K562 (cell line): ENCODE data around the gene PRKRIP1. TPM values are rescaled to one million over a fixed set of nuclear protein-coding genes. Genes with fewer than 3 reads are reported as not detected.
A peak's percentile ranks its signal among the peaks of the same experiment; 100 is the strongest.

Experiments
- ARNT ChIP-seq, 2 experiments: fragments of 450-650 bp; IDR thresholded peaks; 2 replicates each; pipeline ENCODE4 v1.6.1; 2016; ENCODE audit warnings: mild to moderate bottlenecking in 1 of 2
- CHD1 ChIP-seq: fragments of 200-600 bp; sonication (generic); IDR thresholded peaks from one replicate; pipeline ENCODE4 v1.6.1; 2012; ENCODE audit warnings: mild to moderate bottlenecking, moderate library complexity, low read length, inconsistent platforms
- DIDO1 ChIP-seq: fragments of 450-650 bp; IDR thresholded peaks from 2 replicates; pipeline ENCODE4 v1.6.1; 2016; ENCODE audit warnings: low read depth, missing biosample characterization, missing genetic modification characterization
- EP400 ChIP-seq: fragments of 450-650 bp; IDR thresholded peaks from 2 replicates; pipeline ENCODE4 v1.6.1; 2017; ENCODE audit warnings: antibody characterized with exemption, mild to moderate bottlenecking, moderate library complexity
- FIP1L1 ChIP-seq: fragments of 200-400 bp; formaldehyde crosslinking; IDR thresholded peaks from 2 replicates; pipeline ENCODE4 v1.6.1; 2018; ENCODE audit warnings: mild to moderate bottlenecking, low read depth, low read length; ENCODE audit not compliant: poor library complexity, severe bottlenecking
- FOXA3 ChIP-seq, 2 experiments: fragments of 450-650 bp in 1 of 2; sonication (generic) in 1 of 2; formaldehyde crosslinking; IDR thresholded peaks in 1 of 2; conservative IDR thresholded peaks in 1 of 2; 2 replicates each; pipeline versions ENCODE4 v1.4.0 to v1.8.0; 2020 to 2022; ENCODE audit warnings: mild to moderate bottlenecking in 2 of 2, missing genetic modification reagents in 1 of 2
- FOXK2 ChIP-seq, 2 experiments: fragments of 450-650 bp; IDR thresholded peaks in 1 of 2; conservative IDR thresholded peaks in 1 of 2; 2 replicates each; pipeline ENCODE4 v1.6.1; 2016; ENCODE audit warnings: low read depth in 2 of 2, mild to moderate bottlenecking in 1 of 2
- HDAC6 ChIP-seq: IDR thresholded peaks from 2 replicates; pipeline ENCODE4 v1.6.1; 2012; ENCODE audit warnings: low read depth, mild to moderate bottlenecking, control low read depth, inconsistent platforms, low read length, moderate library complexity
- KAT7 ChIP-seq: sonication (generic); formaldehyde crosslinking; IDR thresholded peaks from 2 replicates; pipeline ENCODE4 v1.8.0; 2022; ENCODE audit warnings: missing genetic modification reagents, mild to moderate bottlenecking, borderline replicate concordance
- NEUROD1 ChIP-seq: fragments of 150-350 bp; IDR thresholded peaks from 2 replicates; pipeline ENCODE4 v1.6.1; 2014; ENCODE audit warnings: borderline replicate concordance, low read length, low read depth; ENCODE audit not compliant: partially characterized antibody
- NONO ChIP-seq, 2 experiments: fragments of 200-400 bp in 1 of 2; fragments of 450-650 bp in 1 of 2; formaldehyde crosslinking in 1 of 2; IDR thresholded peaks; 2 replicates each; pipeline ENCODE4 v1.6.1; 2017; ENCODE audit warnings: low read depth in 2 of 2, mild to moderate bottlenecking in 2 of 2, moderate library complexity in 2 of 2, low read length in 1 of 2
- PML ChIP-seq: IDR thresholded peaks from 2 replicates; pipeline ENCODE4 v1.6.1; 2012; ENCODE audit warnings: low read length, inconsistent platforms
- SP1 ChIP-seq: sonication (generic); formaldehyde crosslinking; IDR thresholded peaks from 2 replicates; pipeline ENCODE4 v1.8.1; 2022; ENCODE audit warnings: mild to moderate bottlenecking, missing genetic modification reagents
- SPI1 ChIP-seq: IDR thresholded peaks from 2 replicates; pipeline ENCODE4 v1.6.1; 2011; ENCODE audit warnings: low read depth, low read length, control low read depth, borderline replicate concordance
- TAF7 ChIP-seq: fragments of 450-650 bp; IDR thresholded peaks from 2 replicates; pipeline ENCODE4 v1.6.1; 2016; ENCODE audit warnings: missing genetic modification characterization, missing compliant biosample characterization
- ZBED1 ChIP-seq: IDR thresholded peaks from 2 replicates; pipeline ENCODE4 v1.6.1; 2014
- ZFP30 ChIP-seq: fragments of 250-450 bp; sonication (Bioruptor Pico); IDR thresholded peaks from 2 replicates; pipeline ENCODE4 v1.8.0; 2022; ENCODE audit warnings: moderate library complexity, mild to moderate bottlenecking, inconsistent platforms, borderline replicate concordance
- ZKSCAN1 ChIP-seq: fragments of 150-350 bp; IDR thresholded peaks from 2 replicates; pipeline ENCODE4 v1.6.1; 2016; ENCODE audit warnings: low read depth, low read length
- polyA plus RNA-seq, 8 experiments: library from polyadenylated mRNA; depleted of rRNA in 4 of 8; stranded (reverse) in 5 of 8; unstranded in 3 of 8; fragments of >200 nt; fragmentation: Nextera tagmentation in 2 of 8; fragmentation: Illumina TruSeq in 1 of 8; extraction: Ambion mirVana in 2 of 8; extraction: Trizol in 1 of 8; gene quantifications; 2 replicates each; pipeline versions ENCODE4 v1.2.1 to v1.2.3, GENCODE V29; 2011 to 2014; ENCODE audit warnings: inconsistent platforms in 1 of 8, missing spikeins in 1 of 8
- total RNA-seq, 7 experiments: library from RNA; depleted of rRNA in 6 of 7; stranded (reverse); fragments of >200 nt in 6 of 7; fragmentation: Illumina TruSeq in 2 of 7; extraction: Trizol in 2 of 7; gene quantifications; 2 replicates each; pipeline versions ENCODE4 v1.2.1 to v1.2.3, GENCODE V29; 2011 to 2021; ENCODE audit warnings: low replicate concordance in 1 of 7
- TF ChIP-seq, protein P1 (sequence below): fragments of 150-350 bp; IDR thresholded peaks from 2 replicates; pipeline ENCODE4 v1.6.1; 2014; ENCODE audit warnings: low read depth, mild to moderate bottlenecking, low read length, borderline replicate concordance
- TF ChIP-seq, protein P2 (sequence below): sonication (generic); formaldehyde crosslinking; IDR thresholded peaks from 2 replicates; pipeline ENCODE4 v1.8.0; 2023; ENCODE audit warnings: mild to moderate bottlenecking, missing genetic modification reagents
- TF ChIP-seq, protein P3 (sequence below): fragments of 200-800 bp; sonication (Bioruptor generic); IDR thresholded peaks from 2 replicates; pipeline ENCODE4 v1.6.1; 2017; ENCODE audit warnings: missing genetic modification characterization, missing compliant biosample characterization

The PRKRIP1 gene
- total and polyA plus RNA-seq, 9 of the 15 experiments (the other 6 are each of a cell fraction or from before 2014, with no cell fraction given), result 14.9 to 52.1 (median 19.8) TPM

DNA sequence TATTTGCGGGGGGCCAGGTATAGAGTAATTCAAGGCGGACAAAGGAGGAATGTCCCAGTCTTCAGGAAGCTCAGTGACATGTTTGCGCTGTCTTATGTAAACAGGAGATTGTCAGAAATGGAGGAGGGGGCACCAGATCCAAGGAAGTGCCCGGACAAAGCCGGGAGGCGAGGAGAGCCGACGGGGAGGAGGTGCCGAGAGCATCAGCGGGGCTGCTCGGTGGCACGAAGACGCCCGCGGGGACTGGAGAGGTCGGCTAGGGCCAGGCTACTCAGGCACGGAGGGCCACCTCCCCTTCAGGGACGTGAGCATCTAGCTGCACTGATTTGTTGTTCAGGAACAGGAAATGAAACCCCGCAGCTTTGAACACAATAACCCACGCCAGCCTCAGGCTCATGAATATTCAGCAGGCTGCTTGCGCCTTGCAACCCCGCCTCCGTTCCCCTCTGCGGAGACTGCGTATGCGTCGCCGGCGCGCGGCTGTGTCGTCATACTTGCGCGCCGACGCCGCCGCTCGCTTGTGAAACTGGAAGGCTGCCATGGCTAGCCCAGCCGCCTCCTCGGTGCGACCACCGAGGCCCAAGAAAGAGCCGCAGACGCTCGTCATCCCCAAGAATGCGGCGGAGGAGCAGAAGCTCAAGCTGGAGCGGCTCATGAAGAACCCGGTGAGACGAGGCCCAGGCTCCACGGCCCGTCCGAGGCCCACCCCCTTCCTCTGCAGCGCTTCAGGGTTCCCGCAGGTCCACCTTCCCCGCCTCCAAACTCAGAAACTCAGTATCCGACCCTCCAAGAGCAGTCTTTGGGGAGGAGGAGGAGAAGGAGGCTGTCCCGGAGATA is at the start of gene PRKRIP1 (continued):
- TF ChIP-seq, protein P1, sequence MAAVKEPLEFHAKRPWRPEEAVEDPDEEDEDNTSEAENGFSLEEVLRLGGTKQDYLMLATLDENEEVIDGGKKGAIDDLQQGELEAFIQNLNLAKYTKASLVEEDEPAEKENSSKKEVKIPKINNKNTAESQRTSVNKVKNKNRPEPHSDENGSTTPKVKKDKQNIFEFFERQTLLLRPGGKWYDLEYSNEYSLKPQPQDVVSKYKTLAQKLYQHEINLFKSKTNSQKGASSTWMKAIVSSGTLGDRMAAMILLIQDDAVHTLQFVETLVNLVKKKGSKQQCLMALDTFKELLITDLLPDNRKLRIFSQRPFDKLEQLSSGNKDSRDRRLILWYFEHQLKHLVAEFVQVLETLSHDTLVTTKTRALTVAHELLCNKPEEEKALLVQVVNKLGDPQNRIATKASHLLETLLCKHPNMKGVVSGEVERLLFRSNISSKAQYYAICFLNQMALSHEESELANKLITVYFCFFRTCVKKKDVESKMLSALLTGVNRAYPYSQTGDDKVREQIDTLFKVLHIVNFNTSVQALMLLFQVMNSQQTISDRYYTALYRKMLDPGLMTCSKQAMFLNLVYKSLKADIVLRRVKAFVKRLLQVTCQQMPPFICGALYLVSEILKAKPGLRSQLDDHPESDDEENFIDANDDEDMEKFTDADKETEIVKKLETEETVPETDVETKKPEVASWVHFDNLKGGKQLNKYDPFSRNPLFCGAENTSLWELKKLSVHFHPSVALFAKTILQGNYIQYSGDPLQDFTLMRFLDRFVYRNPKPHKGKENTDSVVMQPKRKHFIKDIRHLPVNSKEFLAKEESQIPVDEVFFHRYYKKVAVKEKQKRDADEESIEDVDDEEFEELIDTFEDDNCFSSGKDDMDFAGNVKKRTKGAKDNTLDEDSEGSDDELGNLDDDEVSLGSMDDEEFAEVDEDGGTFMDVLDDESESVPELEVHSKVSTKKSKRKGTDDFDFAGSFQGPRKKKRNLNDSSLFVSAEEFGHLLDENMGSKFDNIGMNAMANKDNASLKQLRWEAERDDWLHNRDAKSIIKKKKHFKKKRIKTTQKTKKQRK, result no peak
- TF ChIP-seq NONO (IDR thresholded peaks at IDR 0.05; ENCODE audit: low read depth in 2 of 2, low read length in 1 of 2) (peak in 1 of 2 experiments; percentile 18; a peak in 1 of 4 replicates), EP400 (0 out of 2 replicates have a peak, but pooled peaks have one; percentile 33), FOXK2 (conservative IDR thresholded peaks at IDR 0.05 in 1 of 2, IDR thresholded peaks at IDR 0.05 in 1 of 2; ENCODE audit: low read depth in 2 of 2) (peak in 1 of 2 experiments; percentile 59; a peak in 2 of 4 replicates), PML (peak; percentile 39), FIP1L1 (peak; percentile 77), TAF7 (tag) (no peak), HDAC6 (0 out of 2 replicates have a peak, but pooled peaks have one; percentile 15), ZFP30 (no peak), NEUROD1 (peak; percentile 48), FOXA3 (CRISPR knock-in tag; conservative IDR thresholded peaks at IDR 0.05 in 1 of 2, IDR thresholded peaks at IDR 0.05 in 1 of 2) (peak; percentile 46 to 66; a peak in 2 of 4 replicates), ARNT (IDR thresholded peaks at IDR 0.05) (no peak), KAT7 (CRISPR knock-in tag) (peak; percentile 47; the same call in 1 of the 2 replicates), SP1 (peak; percentile 42; the same call in 1 of the 2 replicates), CHD1 (peak; percentile 74), DIDO1 (tag) (peak; percentile 65; the same call in 1 of the 2 replicates), SPI1 (0 out of 2 replicates have a peak, but pooled peaks have one; percentile 1), ZBED1 (0 out of 2 replicates have a peak, but pooled peaks have one; percentile 54), ZKSCAN1 (peak; percentile 77; the same call in 1 of the 2 replicates)
- TF ChIP-seq, protein P2, sequence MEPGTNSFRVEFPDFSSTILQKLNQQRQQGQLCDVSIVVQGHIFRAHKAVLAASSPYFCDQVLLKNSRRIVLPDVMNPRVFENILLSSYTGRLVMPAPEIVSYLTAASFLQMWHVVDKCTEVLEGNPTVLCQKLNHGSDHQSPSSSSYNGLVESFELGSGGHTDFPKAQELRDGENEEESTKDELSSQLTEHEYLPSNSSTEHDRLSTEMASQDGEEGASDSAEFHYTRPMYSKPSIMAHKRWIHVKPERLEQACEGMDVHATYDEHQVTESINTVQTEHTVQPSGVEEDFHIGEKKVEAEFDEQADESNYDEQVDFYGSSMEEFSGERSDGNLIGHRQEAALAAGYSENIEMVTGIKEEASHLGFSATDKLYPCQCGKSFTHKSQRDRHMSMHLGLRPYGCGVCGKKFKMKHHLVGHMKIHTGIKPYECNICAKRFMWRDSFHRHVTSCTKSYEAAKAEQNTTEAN (CRISPR knock-in tag), result 0 out of 2 replicates have a peak, but pooled peaks have one; percentile 37
- TF ChIP-seq, protein P3, sequence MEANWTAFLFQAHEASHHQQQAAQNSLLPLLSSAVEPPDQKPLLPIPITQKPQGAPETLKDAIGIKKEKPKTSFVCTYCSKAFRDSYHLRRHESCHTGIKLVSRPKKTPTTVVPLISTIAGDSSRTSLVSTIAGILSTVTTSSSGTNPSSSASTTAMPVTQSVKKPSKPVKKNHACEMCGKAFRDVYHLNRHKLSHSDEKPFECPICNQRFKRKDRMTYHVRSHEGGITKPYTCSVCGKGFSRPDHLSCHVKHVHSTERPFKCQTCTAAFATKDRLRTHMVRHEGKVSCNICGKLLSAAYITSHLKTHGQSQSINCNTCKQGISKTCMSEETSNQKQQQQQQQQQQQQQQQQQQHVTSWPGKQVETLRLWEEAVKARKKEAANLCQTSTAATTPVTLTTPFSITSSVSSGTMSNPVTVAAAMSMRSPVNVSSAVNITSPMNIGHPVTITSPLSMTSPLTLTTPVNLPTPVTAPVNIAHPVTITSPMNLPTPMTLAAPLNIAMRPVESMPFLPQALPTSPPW, result peak; percentile 68
